ENCODE data around the gene PATL1.

PATL1 gene

DNA sequence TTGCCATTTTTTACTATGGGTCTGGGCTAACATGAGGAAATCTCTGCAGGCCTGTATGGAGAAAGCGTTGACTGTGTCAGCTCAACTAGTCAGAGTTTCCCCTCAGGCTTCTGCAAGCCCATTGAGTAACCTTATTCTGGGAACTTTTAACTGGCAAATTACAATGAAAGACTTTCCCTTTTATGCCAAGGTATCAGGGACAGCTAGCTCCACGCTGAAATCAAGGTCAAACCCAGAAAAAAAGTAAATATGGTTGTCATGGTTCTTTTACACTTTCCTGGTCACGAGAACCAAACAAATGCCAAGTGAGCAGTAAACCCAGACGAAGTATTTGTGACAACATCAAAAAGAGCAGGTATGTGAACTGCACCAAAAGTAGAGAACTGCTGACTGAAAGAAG is 67.0 kb downstream of the PATL1 start:
- no peak overlapping the region for H3K4me3 ChIP-seq (ENCODE audit: low read depth, low read length)
- TF ChIP-seq, protein P1, sequence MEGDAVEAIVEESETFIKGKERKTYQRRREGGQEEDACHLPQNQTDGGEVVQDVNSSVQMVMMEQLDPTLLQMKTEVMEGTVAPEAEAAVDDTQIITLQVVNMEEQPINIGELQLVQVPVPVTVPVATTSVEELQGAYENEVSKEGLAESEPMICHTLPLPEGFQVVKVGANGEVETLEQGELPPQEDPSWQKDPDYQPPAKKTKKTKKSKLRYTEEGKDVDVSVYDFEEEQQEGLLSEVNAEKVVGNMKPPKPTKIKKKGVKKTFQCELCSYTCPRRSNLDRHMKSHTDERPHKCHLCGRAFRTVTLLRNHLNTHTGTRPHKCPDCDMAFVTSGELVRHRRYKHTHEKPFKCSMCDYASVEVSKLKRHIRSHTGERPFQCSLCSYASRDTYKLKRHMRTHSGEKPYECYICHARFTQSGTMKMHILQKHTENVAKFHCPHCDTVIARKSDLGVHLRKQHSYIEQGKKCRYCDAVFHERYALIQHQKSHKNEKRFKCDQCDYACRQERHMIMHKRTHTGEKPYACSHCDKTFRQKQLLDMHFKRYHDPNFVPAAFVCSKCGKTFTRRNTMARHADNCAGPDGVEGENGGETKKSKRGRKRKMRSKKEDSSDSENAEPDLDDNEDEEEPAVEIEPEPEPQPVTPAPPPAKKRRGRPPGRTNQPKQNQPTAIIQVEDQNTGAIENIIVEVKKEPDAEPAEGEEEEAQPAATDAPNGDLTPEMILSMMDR (conservative IDR thresholded peaks at IDR 0.05; ENCODE audit: low read depth, low read length), result no peak
- no peak for DNase-seq (ENCODE audit: low read depth)

DNA sequence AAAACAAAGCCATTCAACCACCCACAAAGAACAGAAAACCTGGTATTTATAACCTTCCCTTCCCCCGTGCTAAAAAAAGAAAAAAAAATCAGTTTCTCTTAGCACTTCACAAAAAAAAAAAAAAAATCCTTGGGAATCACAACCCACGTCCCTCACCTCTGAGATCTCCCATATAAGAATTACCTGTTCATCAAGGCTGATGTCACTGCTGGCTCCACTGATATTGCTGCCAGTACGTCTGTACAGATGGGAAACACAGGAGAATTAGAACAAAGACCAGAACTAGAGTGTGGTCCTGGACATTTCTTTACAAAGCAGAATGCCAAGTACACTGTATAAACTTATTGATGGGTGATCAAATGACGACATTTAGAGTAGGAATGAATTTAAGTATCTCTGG is 68.2 kb downstream of the PATL1 start:
- TF ChIP-seq, protein P1 (conservative IDR thresholded peaks at IDR 0.05; ENCODE audit: low read depth, low read length), result no peak
- no peak overlapping the region for H3K4me3 ChIP-seq (ENCODE audit: low read depth, low read length)
- no peak for DNase-seq (ENCODE audit: low read depth)

DNA sequence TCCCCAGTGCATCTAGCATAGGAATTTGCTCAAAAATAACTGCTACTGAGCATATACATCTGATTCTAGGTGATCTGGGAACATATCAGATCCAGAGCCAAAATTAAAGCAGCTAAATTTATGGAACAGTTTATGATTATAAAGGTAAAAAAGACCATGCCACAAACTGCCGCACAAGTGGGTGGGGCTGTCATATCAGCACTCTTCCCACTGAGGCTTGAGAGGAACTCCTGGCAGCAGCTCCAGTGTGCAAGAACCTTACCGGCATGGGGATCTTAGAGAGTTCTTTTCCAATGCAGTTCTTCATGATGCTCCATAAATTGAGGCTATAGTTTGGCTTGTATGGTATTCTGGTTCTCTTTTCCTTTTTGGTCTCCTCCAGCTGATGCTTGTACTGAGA is 68.6 kb downstream of the PATL1 start:
- no peak for DNase-seq (ENCODE audit: low read depth)
- H3K4me3 ChIP-seq (ENCODE audit: low read depth, low read length), result no peak overlapping the region
- TF ChIP-seq, protein P1 (conservative IDR thresholded peaks at IDR 0.05; ENCODE audit: low read depth, low read length), result no peak

DNA sequence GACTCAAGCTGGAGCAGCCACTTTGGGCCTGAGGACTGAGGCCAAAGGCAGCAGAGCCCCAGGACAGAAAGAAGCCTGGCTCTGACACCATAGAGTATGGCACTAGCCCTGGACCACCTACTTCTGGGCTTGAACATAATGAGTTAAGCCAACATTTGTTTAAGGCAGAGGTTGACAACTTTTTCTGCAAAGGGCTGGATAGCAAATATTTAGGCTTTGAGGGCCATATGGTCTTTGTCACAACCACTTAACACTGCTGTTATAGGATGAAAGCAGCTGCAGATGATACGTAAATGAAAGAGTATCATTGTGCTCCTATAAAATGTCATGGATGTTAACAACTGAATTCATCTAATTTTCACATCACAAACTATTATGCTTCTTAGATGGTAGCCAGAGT is 69.9 kb downstream of the PATL1 start:
- H3K4me3 ChIP-seq (ENCODE audit: low read depth, low read length), result no peak overlapping the region
- TF ChIP-seq, protein P1 (conservative IDR thresholded peaks at IDR 0.05; ENCODE audit: low read depth, low read length), result no peak

More for the DNA sequence above, 69.9 kb downstream of the PATL1 start:
- DNase-seq (ENCODE audit: low read depth), result no peak

Data from choroid plexus epithelial cell (primary cell).